DOHH2 (cell line): ENCODE results near the gene PGPEP1.

Source experiments
- CTCF ChIP-seq: fragments of 200-600 bp; sonication (generic); IDR thresholded peaks from one replicate; pipeline ENCODE4 v1.5.1; 2014; ENCODE audit warnings: antibody characterized with exemption, mild to moderate bottlenecking, low read depth, low read length; ENCODE audit not compliant: poor library complexity, severe bottlenecking
- EZH2phosphoT487 ChIP-seq: fragments of 200-600 bp; sonication (generic); IDR thresholded peaks from 2 replicates; pipeline ENCODE4 v1.6.1; 2017; ENCODE audit warnings: borderline replicate concordance, mild to moderate bottlenecking, antibody characterized with exemption, low read length, moderate library complexity, mixed read lengths

DNA sequence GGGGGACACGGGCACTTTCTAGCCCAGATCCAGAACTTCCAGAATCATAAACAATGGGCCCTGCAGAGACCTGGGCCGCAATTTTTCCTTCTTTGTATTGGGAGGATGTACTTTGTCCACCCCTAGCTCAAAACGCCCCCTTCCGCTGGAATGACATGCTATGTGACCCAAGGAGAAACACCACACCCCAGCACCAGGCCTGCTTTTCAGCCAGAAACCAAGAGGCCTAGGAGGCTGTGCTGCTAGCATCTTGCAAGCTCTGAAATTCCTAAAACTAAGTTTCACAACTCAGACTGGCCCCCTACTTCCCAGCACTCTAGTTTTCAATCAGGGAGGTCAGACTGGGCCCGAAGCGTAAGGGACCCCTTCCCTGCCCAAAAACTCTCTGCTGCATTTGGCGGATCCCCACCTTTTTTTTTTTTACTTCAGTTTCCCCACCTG is 18.1 kb upstream of the PGPEP1 start:
- TF ChIP-seq CTCF (peak; percentile 65), EZH2phosphoT487 (no peak)
